ENCODE measurements around the gene ADGRE2.

DNA sequence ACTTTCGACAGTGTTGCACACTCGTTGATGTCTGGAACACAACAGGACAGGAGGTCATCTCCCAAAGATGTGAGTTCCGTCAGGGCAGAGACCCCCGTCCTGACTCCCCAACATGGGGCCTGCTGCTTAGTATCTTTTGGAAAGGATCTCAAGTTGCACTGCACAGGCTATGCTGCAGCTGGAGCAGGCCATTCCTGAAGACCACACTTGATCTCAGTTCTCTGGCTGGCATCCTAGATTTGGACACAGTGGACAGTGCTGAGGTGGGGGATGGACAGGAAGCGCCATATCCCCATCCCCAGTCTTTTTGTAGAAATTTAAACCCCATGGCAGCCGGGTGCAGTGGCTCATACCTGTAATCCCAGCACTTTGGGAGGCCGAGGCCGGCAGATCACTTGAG is 5.9 kb downstream of the ADGRE2 start:
- TF ChIP-seq, protein P1, sequence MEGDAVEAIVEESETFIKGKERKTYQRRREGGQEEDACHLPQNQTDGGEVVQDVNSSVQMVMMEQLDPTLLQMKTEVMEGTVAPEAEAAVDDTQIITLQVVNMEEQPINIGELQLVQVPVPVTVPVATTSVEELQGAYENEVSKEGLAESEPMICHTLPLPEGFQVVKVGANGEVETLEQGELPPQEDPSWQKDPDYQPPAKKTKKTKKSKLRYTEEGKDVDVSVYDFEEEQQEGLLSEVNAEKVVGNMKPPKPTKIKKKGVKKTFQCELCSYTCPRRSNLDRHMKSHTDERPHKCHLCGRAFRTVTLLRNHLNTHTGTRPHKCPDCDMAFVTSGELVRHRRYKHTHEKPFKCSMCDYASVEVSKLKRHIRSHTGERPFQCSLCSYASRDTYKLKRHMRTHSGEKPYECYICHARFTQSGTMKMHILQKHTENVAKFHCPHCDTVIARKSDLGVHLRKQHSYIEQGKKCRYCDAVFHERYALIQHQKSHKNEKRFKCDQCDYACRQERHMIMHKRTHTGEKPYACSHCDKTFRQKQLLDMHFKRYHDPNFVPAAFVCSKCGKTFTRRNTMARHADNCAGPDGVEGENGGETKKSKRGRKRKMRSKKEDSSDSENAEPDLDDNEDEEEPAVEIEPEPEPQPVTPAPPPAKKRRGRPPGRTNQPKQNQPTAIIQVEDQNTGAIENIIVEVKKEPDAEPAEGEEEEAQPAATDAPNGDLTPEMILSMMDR (conservative IDR thresholded peaks at IDR 0.05), result no peak
- TF ChIP-seq EZH2 (IDR thresholded peaks at IDR 0.05; ENCODE audit: low read depth), result no peak
